Activated CD4-positive, alpha-beta T cell treated with anti-CD3 and anti-CD28 coated beads for 36 hours (primary cell): Measurements from ENCODE around the gene MARK3. TPM values are rescaled to one million over a fixed set of nuclear protein-coding genes. Genes with fewer than 3 reads are reported as not detected.
"Not testable (repeated sequence)": the region's sequence is repeated elsewhere in the genome, so short reads cannot be mapped to it uniquely, and the experiment has no call there.

Experiments used
- ATAC-seq: fragments of 200-7000 bp; cut with Tn5 transposase; one replicate; pipeline ENCODE4 v1.10.0; 2021; ENCODE audit warnings: mild to moderate bottlenecking, moderate library complexity
- CTCF ChIA-PET: fragments of 350-600 bp; sonication (Branson Sonifier 250); formaldehyde crosslinking; loops from one replicate; lab custom pipeline; 2021; ENCODE audit warnings: antibody characterized with exemption; lab: Charles Lee
- POLR2A ChIA-PET: fragments of 350-600 bp; sonication (Branson Sonifier 250); formaldehyde crosslinking; loops from one replicate; lab custom pipeline; 2021; ENCODE audit warnings: antibody characterized with exemption, inconsistent platforms; lab: Charles Lee
- DNase-seq: peaks from one replicate; pipeline ENCODE4 v3.0.0-alpha.2; 2020
- H3K27ac Mint-ChIP-seq: one replicate; pipeline ENCODE4 v1.8.0; 2021; ENCODE audit warnings: mixed read lengths
- H3K27me3 Mint-ChIP-seq: one replicate; pipeline ENCODE4 v1.8.0; 2021; ENCODE audit warnings: mixed read lengths
- H3K36me3 Mint-ChIP-seq: one replicate; pipeline ENCODE4 v1.8.0; 2021; ENCODE audit warnings: low read depth, mixed read lengths
- H3K4me1 Mint-ChIP-seq: one replicate; pipeline ENCODE4 v1.8.0; 2021; ENCODE audit warnings: mixed read lengths
- H3K4me3 Mint-ChIP-seq: one replicate; pipeline ENCODE4 v1.8.0; 2021; ENCODE audit warnings: mild to moderate bottlenecking, moderate library complexity, mixed read lengths
- H3K9me3 Mint-ChIP-seq: one replicate; pipeline ENCODE4 v1.8.0; 2021; ENCODE audit warnings: low read depth, mixed read lengths
- intact Hi-C, 2 experiments: fragments of 100-400 bp; cut with DNase I in 1 of 2; cut with micrococcal nuclease in 1 of 2; formaldehyde crosslinking; loops; one replicate each; pipeline versions ENCODE4 v1.14.2 to v1.15.1; 2022 to 2024; cut with DNase I, micrococcal nuclease
- total RNA-seq, 2 experiments: library from RNA; stranded (reverse); gene quantifications; one replicate each; pipeline ENCODE4 v1.2.3, GENCODE V29; 2021

MARK3 gene
- total RNA-seq, 2 experiments from 2014 or later = 57.3 to 64.9 TPM

DNA sequence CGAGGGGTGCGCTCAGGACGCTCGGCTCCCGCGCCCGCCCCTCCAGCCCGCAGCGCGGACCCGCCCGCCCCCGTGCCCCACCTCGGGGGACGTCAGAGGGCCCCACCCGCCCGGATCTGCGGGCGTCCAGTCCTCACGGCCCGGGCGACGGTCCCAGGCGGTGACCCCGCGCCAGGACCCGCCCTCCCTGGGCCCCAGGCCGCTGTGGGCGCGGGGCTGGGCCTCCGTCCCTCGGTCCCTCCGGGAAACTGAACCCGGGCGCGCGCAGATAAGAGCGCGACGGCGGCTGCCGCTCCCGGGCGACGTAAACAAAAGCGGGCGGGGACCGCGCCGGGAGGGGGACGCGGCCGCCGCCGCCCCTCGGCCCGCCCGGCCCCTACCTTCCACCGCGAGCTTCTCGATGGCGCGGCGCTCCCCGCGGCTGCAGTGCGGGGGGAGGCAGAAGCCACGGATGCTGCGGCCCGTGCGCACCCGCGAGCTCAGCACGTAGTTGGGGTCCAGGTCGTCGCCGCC lies 136.3 kb downstream of the MARK3 start:
- POLR2A ChIA-PET = interaction anchor here (0.6 to 1.0 kb wide), 2 partner anchors 8 to 41 kb away, joined by 3 to 5 read pairs; partner anchors contain the start of genes BAG5 and TRMT61A
- H3K27me3 Mint-ChIP-seq = peaks cover 12% of the 10 kb centered on the region
- H3K4me3 Mint-ChIP-seq = peak overlapping the region; percentile 39
- no peak overlapping the region for H3K27ac Mint-ChIP-seq
- H3K4me1 Mint-ChIP-seq = peaks cover 10% of the 10 kb centered on the region
- no peaks in the 10 kb centered on the region for H3K36me3 Mint-ChIP-seq
- H3K9me3 Mint-ChIP-seq = no peaks in the 10 kb centered on the region
- peak; percentile 35 for DNase-seq
- CTCF ChIA-PET = interaction anchor here (1.0 to 1.1 kb wide), 4 partner anchors 7 to 21 kb away, joined by 3 to 6 read pairs (median 4); partner anchors contain the start of gene TRMT61A
- ATAC-seq = peak; percentile 8
- intact Hi-C loops = loop anchor here in 1 of 2 experiments (1.0 to 10.0 kb wide), 3 partner anchors 194 to 447 kb away; partner anchors contain the start of genes XRCC3 and ZFYVE21

DNA sequence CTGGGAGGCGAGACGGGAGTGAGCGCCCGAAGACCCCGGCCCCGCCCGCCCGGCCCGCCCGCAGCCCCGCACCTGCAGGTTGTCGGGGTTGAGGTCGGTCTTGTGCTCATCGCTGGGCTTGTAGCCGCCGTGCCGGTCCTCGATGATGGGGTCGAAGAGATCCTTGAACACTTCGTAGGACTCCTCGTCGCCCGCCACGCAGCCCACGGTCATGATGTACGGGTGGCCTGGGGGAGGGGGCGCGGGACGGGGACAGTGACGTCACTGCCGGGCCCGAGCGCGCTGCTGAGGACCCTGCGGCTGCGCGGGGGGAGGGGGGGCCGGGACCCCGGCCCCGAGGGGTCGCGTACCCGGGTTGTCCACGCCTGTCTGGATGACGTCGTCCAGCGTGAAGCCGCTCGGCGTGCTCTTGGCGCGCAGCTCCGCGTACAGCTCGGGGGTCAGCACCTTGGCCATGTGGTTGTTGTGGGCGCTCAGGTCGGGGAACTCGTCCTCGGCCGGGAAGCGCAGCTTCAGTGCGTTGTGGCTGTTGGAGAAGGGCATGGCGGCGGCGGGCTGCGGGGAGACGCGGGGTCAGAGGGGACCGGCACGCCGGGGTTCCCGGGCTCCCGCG lies 136.8 kb downstream of the MARK3 start:
- H3K4me1 Mint-ChIP-seq = peaks cover 10% of the 10 kb centered on the region
- peak; percentile 11 for ATAC-seq
- intact Hi-C loops = loop anchor here in 1 of 2 experiments (1.0 to 10.0 kb wide), 3 partner anchors 193 to 447 kb away; partner anchors contain the start of genes XRCC3 and ZFYVE21
- no peaks in the 10 kb centered on the region for H3K36me3 Mint-ChIP-seq
- DNase-seq = peak; percentile 42
- H3K27ac Mint-ChIP-seq = no peak overlapping the region
- POLR2A ChIA-PET = interaction anchor here (0.6 kb wide), 1 partner anchor 40 kb away, joined by 5 read pairs; the partner anchor contains the start of gene BAG5
- H3K9me3 Mint-ChIP-seq = no peaks in the 10 kb centered on the region
- H3K4me3 Mint-ChIP-seq = peak overlapping the region; percentile 39
- CTCF ChIA-PET = interaction anchor here (0.6 to 1.1 kb wide), 2 partner anchors 18 to 773 kb away, joined by 3 read pairs; no protein-coding TSS in a partner anchor
- H3K27me3 Mint-ChIP-seq = peaks cover 12% of the 10 kb centered on the region

DNA sequence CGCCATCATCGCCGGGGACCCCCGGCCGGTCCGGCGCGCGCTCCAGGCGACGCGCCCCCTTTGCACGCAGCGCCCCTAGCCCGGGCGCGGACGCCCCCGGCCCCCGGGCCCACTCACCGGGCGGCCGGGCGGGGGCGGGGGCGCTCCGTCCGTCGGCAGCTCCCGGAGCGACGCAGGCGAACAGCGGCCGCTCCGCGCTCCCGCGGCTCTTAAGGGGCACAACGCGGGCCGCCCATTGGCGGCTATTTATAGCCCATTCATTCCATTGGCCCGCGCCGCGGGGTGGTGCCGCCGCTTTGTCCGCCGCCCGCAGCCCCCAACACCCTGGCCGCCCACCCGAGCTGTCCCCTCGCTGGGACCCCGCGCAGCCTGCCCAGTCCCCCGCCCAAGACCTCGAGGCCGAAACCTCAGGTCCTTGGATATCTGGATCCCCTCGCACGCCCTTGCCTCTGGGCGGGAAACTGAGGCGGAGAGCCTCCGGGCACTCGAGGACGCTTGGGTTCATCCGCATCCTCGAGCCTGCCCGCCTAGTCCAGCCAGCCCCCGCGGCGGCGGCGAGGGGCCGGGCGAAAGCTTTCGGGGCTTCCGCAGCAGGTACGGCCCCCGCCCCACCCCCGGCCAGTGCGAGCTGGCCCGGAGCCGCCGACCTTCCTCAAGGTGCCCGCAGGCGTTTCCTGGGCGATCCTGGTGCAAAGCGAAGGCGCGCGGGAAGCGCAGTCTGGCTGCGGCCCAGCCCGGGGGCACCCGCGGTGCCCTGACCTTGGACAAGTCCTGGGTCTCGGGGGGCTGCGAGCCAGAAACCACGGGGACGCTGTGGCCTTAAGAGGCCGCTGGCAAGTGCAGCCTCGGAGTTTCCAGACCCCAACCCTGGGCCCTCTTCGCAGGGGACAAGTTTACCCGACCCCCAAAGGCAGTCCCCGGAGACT lies 137.7 kb downstream of the MARK3 start, which contains the start of gene CKB:
Gene CKB (minus strand): TSS at position 182 of the 926 bp plus-strand sequence. CDS start 337 bp downstream, outside the sequence.
- Mint-ChIP-seq H3K36me3 (no peaks in the 10 kb centered on the region), H3K27ac (no peak within 1 kb of the TSS), H3K4me3 (peak within 1 kb of the TSS; percentile 39), H3K4me1 (peaks cover 17% of the 10 kb centered on the region), H3K27me3 (peaks cover 12% of the 10 kb centered on the region), H3K9me3 (no peaks in the 10 kb centered on the region)
- ChIA-PET CTCF (interaction anchor here (0.6 kb wide), 1 partner anchor 772 kb away, joined by 3 read pairs; no protein-coding TSS in a partner anchor), POLR2A (interaction anchor here (1.0 kb wide), 2 partner anchors 10 to 11 kb away, joined by 3 read pairs; no protein-coding TSS in a partner anchor)
- intact Hi-C loops = loop anchor here in 1 of 2 experiments (10.0 kb wide), 1 partner anchor 448 kb away; no protein-coding TSS in a partner anchor
- ATAC-seq (no peak), DNase-seq (peak; percentile 51)

DNA sequence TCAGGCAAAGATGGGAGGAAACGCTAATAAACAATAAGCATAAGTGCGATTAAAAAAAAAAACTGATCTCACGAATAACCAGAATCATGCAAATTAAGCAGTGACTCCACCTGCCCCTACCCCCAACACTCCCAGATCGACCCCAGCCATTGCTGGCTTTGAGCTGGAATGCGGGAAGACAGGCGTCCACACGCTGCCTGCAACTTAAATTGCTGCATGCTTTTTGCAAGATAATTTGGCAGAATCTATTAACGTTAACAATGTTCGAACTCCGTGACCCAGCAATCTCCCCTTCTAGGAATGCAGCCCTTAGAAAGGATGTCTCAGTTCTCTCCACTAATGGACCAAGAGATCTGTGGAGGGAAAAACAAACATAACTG lies 138.3 kb downstream of the MARK3 start:
- DNase-seq = no peak
- H3K9me3 Mint-ChIP-seq = no peaks in the 10 kb centered on the region
- no peak for ATAC-seq
- H3K36me3 Mint-ChIP-seq = no peaks in the 10 kb centered on the region
- H3K4me1 Mint-ChIP-seq = peaks cover 22% of the 10 kb centered on the region
- no peak overlapping the region for H3K27ac Mint-ChIP-seq
- peaks cover 12% of the 10 kb centered on the region for H3K27me3 Mint-ChIP-seq
- POLR2A ChIA-PET = interaction anchor here (1.0 kb wide), 2 partner anchors 10 to 11 kb away, joined by 3 read pairs; no protein-coding TSS in a partner anchor
- peak overlapping the region; percentile 3 for H3K4me3 Mint-ChIP-seq
- intact Hi-C loops = loop anchor here in 1 of 2 experiments (10.0 kb wide), 1 partner anchor 449 kb away; no protein-coding TSS in a partner anchor
- CTCF ChIA-PET = no interaction called here

DNA sequence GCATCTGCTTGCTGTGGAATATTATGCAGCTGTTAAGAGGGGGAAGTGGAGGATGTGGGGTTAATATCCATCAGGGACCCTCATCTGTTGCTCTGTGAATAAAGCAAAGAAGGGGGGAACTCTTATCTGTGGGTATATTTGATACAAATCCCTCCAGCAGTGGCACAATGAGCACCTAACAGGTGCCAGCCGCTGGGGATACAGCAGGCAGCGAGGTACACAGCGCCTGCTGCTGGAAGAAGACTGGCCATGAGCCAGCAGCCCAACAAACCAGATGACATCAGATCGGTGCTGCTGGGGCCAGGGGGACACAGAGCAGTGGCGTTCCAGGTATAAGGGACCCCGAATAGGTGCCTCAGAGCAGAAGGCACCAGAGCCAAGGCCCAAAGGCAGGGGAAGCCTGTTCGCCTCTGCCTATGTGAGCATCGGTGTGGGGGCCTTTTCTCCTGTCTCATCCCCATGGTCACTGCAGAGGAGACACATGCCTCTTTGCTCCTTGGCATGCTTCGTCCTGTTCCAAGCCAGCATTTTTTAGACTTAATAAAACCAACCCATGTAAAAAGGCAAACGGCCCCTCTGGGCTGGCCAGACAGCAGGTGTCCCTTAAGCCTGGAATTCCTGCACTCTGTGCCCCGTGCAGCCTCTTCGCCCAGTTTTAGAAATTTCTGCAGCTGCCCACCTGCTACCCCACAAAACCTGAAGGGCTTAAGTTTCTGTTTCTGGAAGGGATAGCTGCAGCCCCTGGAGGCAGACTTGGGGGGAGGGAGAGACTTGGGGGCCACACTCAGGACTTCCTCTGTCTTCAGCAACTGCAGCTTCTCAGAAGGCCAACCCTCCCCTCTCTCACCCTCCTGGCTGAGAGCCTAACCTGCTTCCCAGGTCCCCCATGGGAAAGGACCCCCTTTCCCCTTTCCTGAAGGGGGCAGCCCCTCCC lies 139.1 kb downstream of the MARK3 start:
- ATAC-seq (no peak), DNase-seq (no peak)
- Mint-ChIP-seq H3K36me3 (no peaks in the 10 kb centered on the region), H3K4me1 (peaks cover 18% of the 10 kb centered on the region), H3K9me3 (no peaks in the 10 kb centered on the region), H3K4me3 (peak overlapping the region; percentile 3), H3K27ac (no peak overlapping the region), H3K27me3 (peaks cover 11% of the 10 kb centered on the region)
- ChIA-PET CTCF (no interaction called here), POLR2A (interaction anchor here (1.0 kb wide), 2 partner anchors 9 to 10 kb away, joined by 3 read pairs; no protein-coding TSS in a partner anchor)
- intact Hi-C loops = loop anchor here in 1 of 2 experiments (10.0 kb wide), 1 partner anchor 449 kb away; no protein-coding TSS in a partner anchor

DNA sequence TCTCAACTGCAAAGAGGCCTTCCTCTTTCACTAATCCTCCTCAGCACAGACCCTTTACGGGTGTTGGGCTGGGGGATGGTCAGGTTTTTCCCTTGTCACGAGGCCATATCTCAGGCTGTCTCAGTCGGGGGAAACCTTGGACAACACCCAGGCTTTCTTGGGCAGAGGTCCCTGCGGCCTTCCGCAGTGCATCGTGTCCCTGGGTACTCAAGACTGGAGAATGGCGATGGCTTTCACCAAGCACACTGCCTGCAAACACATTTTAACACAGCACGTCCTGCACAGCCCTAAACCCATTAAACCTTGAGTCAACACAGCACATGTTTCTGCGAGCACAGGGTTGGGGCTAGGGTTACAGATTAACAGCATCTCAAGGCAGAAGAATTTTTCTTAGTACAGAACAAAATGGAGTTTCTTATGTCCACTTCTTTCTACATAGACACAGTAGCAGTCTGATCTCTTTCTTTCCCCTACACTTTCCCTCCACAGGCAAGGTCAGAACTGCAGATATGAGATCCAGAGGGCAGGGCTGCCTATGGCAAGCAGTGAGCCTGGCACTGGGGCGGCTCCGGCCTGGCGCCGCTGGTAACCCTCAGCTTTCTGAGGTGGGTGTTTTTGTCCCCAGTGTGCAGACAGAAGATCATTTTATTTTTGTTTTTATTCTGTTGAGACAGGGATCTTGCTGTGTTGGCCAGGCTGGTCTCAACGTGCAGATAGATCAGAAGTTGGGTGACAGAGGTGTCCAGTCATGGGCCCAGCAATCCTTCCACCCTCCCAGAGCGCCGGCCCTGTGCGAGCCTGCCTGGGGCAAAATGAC lies 140.4 kb downstream of the MARK3 start:
- H3K27ac Mint-ChIP-seq, H3K4me3 Mint-ChIP-seq, DNase-seq, CTCF ChIA-PET, H3K9me3 Mint-ChIP-seq, H3K27me3 Mint-ChIP-seq, ATAC-seq, POLR2A ChIA-PET, H3K36me3 Mint-ChIP-seq: not testable (repeated sequence)
- intact Hi-C loops = loop anchor here in 1 of 2 experiments (10.0 kb wide), 1 partner anchor 451 kb away; no protein-coding TSS in a partner anchor
- peaks cover 24% of the 10 kb centered on the region for H3K4me1 Mint-ChIP-seq

DNA sequence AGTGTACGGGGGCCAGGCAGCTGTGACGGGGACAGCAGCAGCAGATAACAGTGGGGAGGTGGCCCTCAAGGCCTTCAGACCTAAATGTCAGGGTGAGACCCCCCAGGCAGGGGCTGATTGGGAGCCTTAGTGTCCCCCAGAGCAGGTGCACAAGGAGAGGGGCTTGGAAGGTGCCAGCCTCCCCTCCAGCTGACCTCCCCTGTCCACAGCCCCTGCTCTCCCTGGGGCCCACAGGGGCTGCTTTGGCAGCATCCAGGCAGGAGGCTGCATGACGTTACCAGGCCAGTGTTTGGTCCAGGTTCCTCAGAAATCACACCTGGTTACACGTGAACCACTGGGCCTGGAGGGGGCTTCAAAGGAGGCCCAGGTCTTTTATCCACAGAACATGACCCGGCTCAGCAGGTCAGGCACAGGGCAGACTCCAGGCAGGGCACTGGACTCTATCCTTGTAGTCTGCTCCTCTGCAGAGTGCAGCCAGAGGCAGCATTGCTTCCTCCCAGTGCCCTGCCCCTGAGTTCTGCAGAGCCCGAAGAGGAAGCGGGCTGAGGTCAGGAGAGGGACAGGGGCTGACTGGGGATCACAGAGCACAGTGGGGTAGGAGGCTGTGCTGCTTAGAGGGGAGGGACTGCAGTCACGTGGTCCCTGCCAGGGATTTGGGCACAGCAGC lies 141.2 kb downstream of the MARK3 start:
- Mint-ChIP-seq H3K27ac (no peak overlapping the region), H3K36me3 (peaks cover 7% of the 10 kb centered on the region), H3K4me3 (no peak overlapping the region), H3K4me1 (peaks cover 30% of the 10 kb centered on the region), H3K9me3 (no peaks in the 10 kb centered on the region), H3K27me3 (peaks cover 8% of the 10 kb centered on the region)
- CTCF ChIA-PET = interaction anchor here (0.6 to 2.6 kb wide), 2 partner anchors 8 to 1224 kb away, joined by 4 to 10 read pairs; no protein-coding TSS in a partner anchor
- DNase-seq (no peak), ATAC-seq (no peak)
- intact Hi-C loops = loop anchor here in 1 of 2 experiments (10.0 kb wide), 1 partner anchor 452 kb away; no protein-coding TSS in a partner anchor
- POLR2A ChIA-PET = no interaction called here

DNA sequence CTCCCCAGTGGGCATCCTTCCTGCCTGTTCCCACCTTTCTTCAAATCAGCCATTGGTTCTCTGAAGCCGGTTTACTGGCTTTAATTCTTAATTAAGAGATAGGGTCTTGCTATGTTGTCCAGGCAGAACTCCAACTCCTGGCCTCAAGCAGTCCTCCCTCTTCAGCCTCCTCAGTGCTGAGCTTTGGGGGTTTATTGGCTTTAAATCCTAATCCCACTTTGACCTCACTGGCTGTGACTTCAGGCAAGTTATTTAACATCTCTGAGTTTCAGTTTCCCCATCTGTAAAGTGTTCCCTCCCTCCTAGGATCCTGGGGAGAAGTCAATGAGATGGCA lies 141.7 kb downstream of the MARK3 start:
- H3K9me3 Mint-ChIP-seq = no peaks in the 10 kb centered on the region
- no peak for ATAC-seq
- H3K4me3 Mint-ChIP-seq = peak overlapping the region; percentile 96
- H3K36me3 Mint-ChIP-seq = peaks cover 11% of the 10 kb centered on the region
- intact Hi-C loops = loop anchor here in 1 of 2 experiments (10.0 kb wide), 1 partner anchor 452 kb away; no protein-coding TSS in a partner anchor
- no peak for DNase-seq
- H3K4me1 Mint-ChIP-seq = peaks cover 33% of the 10 kb centered on the region
- ChIA-PET CTCF (interaction anchor here (0.6 to 2.6 kb wide), 2 partner anchors 8 to 1224 kb away, joined by 4 to 10 read pairs; no protein-coding TSS in a partner anchor), POLR2A (interaction anchor here (0.6 kb wide), 1 partner anchor 23 kb away, joined by 3 read pairs; no protein-coding TSS in a partner anchor)
- peak overlapping the region; percentile 38 for H3K27ac Mint-ChIP-seq
- H3K27me3 Mint-ChIP-seq = peaks cover 8% of the 10 kb centered on the region
